Transverse colon (tissue), 4 donors: Measurements from ENCODE around the gene RNPEP. TPM values are rescaled to one million over a fixed set of nuclear protein-coding genes. Genes with fewer than 3 reads are reported as not detected.

Source experiments
- DNase-seq: peaks from one replicate; pipeline ENCODE4 v3.0.0-alpha.2; 2019
- H3K27ac ChIP-seq, 4 donors: fragments of 200-600 bp; sonication (generic); 2 replicates each; pipeline ENCODE4 v1.5.1; 2016 to 2018; ENCODE audit warnings: inconsistent platforms in 4 of 4
- H3K27me3 ChIP-seq: fragments of 200-600 bp; sonication (generic); 2 replicates; pipeline ENCODE4 v1.5.1; 2017; ENCODE audit warnings: inconsistent platforms
- H3K36me3 ChIP-seq, 4 donors: fragments of 200-600 bp; sonication (generic); 2 replicates each; pipeline ENCODE4 v1.5.1; 2017 to 2019; ENCODE audit warnings: inconsistent platforms in 4 of 4
- H3K4me1 ChIP-seq, 4 donors: fragments of 200-600 bp; sonication (generic); 2 replicates each; pipeline ENCODE4 v1.5.1; 2017 to 2020; ENCODE audit warnings: inconsistent platforms in 4 of 4
- H3K4me3 ChIP-seq, 4 donors: fragments of 200-600 bp; sonication (generic); 1 replicate in 1 of 4; 2 replicates in 3 of 4; pipeline versions ENCODE4 v1.5.1 to v1.6.1; 2017 to 2019; ENCODE audit warnings: inconsistent platforms in 4 of 4
- H3K9me3 ChIP-seq, 2 donors: fragments of 200-600 bp; sonication (generic); 2 replicates each; pipeline ENCODE4 v1.5.1; 2017 to 2019; ENCODE audit warnings: inconsistent platforms in 2 of 2
- CTCF ChIP-seq, 5 experiments: fragments of 200-600 bp in 3 of 5; fragments of 450-650 bp in 2 of 5; sonication (generic) in 3 of 5; IDR thresholded peaks; 1 replicate in 2 of 5; 2 replicates in 3 of 5; pipeline ENCODE4 v1.5.1; 2016 to 2017; ENCODE audit warnings: antibody characterized with exemption in 5 of 5, inconsistent platforms in 3 of 5, mild to moderate bottlenecking in 2 of 5, moderate library complexity in 1 of 5
- EP300 ChIP-seq: sonication (generic); formaldehyde crosslinking; IDR thresholded peaks from one replicate; pipeline ENCODE4 v1.6.1; 2017; ENCODE audit warnings: antibody characterized with exemption, low read depth
- POLR2A ChIP-seq: fragments of 450-650 bp; IDR thresholded peaks from one replicate; pipeline ENCODE4 v1.6.1; 2016; ENCODE audit warnings: antibody characterized with exemption, mild to moderate bottlenecking, moderate library complexity
- POLR2AphosphoS5 ChIP-seq, 3 donors: sonication (generic); formaldehyde crosslinking; IDR thresholded peaks; one replicate each; pipeline ENCODE4 v1.6.1; 2016; ENCODE audit warnings: antibody characterized with exemption in 3 of 3
- WGBS, 2 donors: methylation state at CpG; one replicate each; pipeline ENCODE4 v1.1.5; 2018; ENCODE audit warnings: low coverage in 1 of 2; 5-methylcytosine and 5-hydroxymethylcytosine counted together
- in situ Hi-C, 4 donors: fragments of 200-750 bp; cut with MboI; loops; one replicate each; pipeline versions ENCODE4 v1.15.0 to v1.15.1; 2017; ENCODE audit warnings: low sequenced_read_pairs in 3 of 4, low pct_ligation_motif_present in 1 of 4, low pct_unique_long_range_greater_than_20kb in 1 of 4
- intact Hi-C: fragments of 100-400 bp; cut with DNase I; formaldehyde crosslinking; loops from one replicate; pipeline ENCODE4 v1.15.1; 2023; ENCODE audit warnings: low total_unique reads
- total RNA-seq, 4 donors: library from RNA; depleted of rRNA; stranded (reverse); fragments of >200 nt; gene quantifications; one replicate each; pipeline ENCODE4 v1.1.0, GENCODE V29; 2016

RNPEP gene
- total RNA-seq, 4 donors from 2014 or later = 118 to 285 (median 184) TPM

DNA sequence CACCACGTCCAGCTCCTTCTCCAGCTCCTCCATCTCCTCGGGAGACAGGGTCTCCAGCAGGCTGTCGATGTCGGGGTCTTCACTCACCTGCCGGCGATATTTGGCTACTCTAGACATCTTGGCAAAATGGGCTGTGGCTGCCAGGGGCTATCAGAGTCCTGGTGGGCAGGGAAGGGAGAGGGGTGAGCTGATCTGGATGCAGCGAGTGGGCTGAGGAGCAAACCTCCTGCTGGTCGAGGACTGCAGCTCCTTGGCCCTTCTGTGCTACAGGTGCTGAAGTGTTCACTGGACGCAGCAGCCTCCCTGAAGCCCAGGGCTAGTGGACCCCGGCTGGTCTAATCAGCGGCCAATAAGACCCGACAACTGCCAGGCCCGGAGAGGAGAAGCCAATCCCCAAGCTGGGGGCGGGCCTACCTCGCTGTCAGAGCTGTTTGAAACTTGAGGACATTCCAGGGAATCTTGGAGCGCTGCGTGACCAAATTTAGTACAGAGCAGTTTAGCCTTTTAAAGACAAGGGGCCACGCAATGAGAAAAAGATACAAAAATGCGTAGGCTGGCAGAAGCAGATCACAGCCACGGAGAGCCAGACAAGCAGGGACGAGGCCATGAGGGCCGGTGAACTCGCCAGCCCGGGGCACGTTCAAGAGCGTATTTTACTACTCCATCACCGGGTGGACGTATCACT lies 36.1 kb upstream of the RNPEP start, which contains the start of gene LMOD1:
Gene LMOD1, minus strand, starts transcription at position 325 of the 685 bp plus-strand sequence. Its CDS starts 208 bp downstream, at position 117.
- H3K4me3 ChIP-seq = peak within 1 kb of the TSS; percentile 40 to 57 (median 50)
- in situ Hi-C loops (no loop called here), intact Hi-C loops (loop anchor here (2.0 kb wide), 1 partner anchor 50 kb away; no protein-coding TSS in a partner anchor)
- 2 to 8% methylated on average over 9 to 27 of the region's 28 CpGs for WGBS, 2 donors
- no peaks in the 10 kb centered on the region for H3K9me3 ChIP-seq
- DNase-seq = peak; percentile 82
- peaks cover 32% of the 10 kb centered on the region for H3K27me3 ChIP-seq
- peaks cover 0 to 10% (median 7%) of the 10 kb centered on the region in 4 donors for H3K4me1 ChIP-seq
- TF ChIP-seq POLR2A (peak; percentile 91), CTCF (IDR thresholded peaks at IDR 0.05) (peak in 2 of 5 experiments; percentile 11 to 13), EP300 (no peak), POLR2AphosphoS5 (IDR thresholded peaks at IDR 0.05) (peak; percentile 95 to 98 (median 97))
- peak within 1 kb of the TSS; percentile 84 to 91 (median 88) for H3K27ac ChIP-seq
- no peaks in the 10 kb centered on the region for H3K36me3 ChIP-seq

- in situ Hi-C loops = no loop called here
These were observed 34.8 kb upstream of the RNPEP start for GRCh38 chr1:201947697-201948008.

DNA sequence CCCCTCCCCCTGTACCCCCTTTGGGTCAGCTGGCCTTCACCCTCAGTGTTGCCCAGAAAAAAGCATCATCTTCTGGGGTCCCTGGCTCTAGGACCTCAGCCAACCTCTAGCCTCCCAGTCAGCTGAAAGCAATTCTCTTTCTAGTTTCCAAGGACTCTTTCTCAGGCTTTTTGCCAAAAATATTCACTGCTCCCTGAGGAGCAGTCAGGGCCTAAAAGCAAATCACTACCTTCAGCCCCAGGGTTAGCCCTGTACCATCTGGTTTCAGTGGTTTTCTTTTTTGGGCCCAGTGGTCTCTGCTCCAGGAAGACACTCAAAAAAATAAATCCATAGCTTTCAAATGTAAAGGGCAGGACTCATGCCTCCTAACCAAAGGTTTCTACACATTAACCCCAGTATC lies 33.0 kb upstream of the RNPEP start:
- no peak for DNase-seq
- TF ChIP-seq POLR2A (no peak), EP300 (no peak), CTCF (IDR thresholded peaks at IDR 0.05) (no peak), POLR2AphosphoS5 (IDR thresholded peaks at IDR 0.05) (no peak)
- Histone ChIP-seq H3K27me3 (peaks cover 30% of the 10 kb centered on the region), H3K4me1 (peaks cover 2 to 12% (median 7%) of the 10 kb centered on the region in 4 donors), H3K27ac (peak overlapping the region in 3 of 4 donors; percentile 14 to 34 (median 33)), H3K4me3 (no peak overlapping the region), H3K36me3 (no peaks in the 10 kb centered on the region), H3K9me3 (no peaks in the 10 kb centered on the region)
- in situ Hi-C loops (no loop called here), intact Hi-C loops (no loop called here)

More at GRCh38 chr1:201947697-201948008, 34.8 kb upstream of the RNPEP start:
- no peak for DNase-seq
- peak overlapping the region; percentile 84 to 91 (median 88) for H3K27ac ChIP-seq
- peaks cover 0 to 10% (median 7%) of the 10 kb centered on the region in 4 donors for H3K4me1 ChIP-seq
- TF ChIP-seq EP300 (no peak), POLR2A (no peak), CTCF (IDR thresholded peaks at IDR 0.05) (no peak), POLR2AphosphoS5 (IDR thresholded peaks at IDR 0.05) (no peak)
- H3K27me3 ChIP-seq = peaks cover 32% of the 10 kb centered on the region
- H3K36me3 ChIP-seq = no peaks in the 10 kb centered on the region
- no peaks in the 10 kb centered on the region for H3K9me3 ChIP-seq
- intact Hi-C loops = loop anchor here (2.0 kb wide), 1 partner anchor 51 kb away; no protein-coding TSS in a partner anchor
- 45 to 67% methylated on average over 1 to 3 of the region's 3 CpGs for WGBS, 2 donors
- peak overlapping the region in 2 of 4 donors; percentile 40 to 57 for H3K4me3 ChIP-seq

DNA sequence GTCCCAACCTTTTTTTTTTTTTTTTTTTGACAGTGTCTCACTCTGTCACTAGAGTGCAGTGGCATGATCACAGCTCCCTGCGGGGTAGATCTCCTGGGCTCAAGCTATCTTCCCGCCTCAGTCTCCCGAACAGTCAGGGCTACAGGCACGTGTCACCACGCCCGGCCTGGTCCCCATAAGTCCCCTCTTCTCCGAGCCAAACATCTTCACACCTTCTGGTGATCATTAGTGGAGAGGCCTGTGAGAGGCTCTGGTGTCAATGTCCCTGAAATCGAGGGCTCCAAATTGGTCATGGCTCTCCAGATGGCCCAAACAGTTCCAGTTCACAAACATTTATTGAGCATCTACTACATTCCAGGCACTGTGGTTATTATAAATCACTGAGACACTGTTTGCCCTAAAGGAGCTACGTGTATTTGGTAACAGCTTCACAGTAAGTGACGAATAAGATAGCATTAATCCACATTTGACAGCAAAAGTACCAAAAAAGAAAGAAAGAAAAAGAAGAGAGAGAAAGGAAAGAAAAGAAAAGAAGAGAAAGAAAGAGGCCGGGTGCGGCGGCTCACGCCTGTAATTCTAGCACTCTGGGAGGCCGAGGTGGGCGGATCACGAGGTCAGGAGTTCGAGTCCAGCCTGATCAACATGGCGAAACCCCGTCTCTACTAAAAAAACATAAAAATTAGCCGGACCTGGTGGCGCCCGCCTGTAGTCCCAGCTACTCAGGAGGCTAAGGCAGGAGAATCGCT lies 28.0 kb upstream of the RNPEP start:
- Histone ChIP-seq H3K4me3 (peak overlapping the region; percentile 51 to 88 (median 81)), H3K4me1 (peaks cover 7 to 20% (median 12%) of the 10 kb centered on the region in 4 donors), H3K36me3 (peaks cover 0 to 14% (median 6%) of the 10 kb centered on the region in 4 donors), H3K9me3 (no peaks in the 10 kb centered on the region), H3K27ac (peak overlapping the region; percentile 87 to 92 (median 89)), H3K27me3 (no peaks in the 10 kb centered on the region)
- no peak for DNase-seq
- TF ChIP-seq POLR2AphosphoS5 (IDR thresholded peaks at IDR 0.05) (no peak), CTCF (IDR thresholded peaks at IDR 0.05) (no peak), POLR2A (no peak), EP300 (no peak)
- intact Hi-C loops = no loop called here
- WGBS, 2 donors = 39 to 47% methylated on average over 16 to 24 of the region's 24 CpGs
- in situ Hi-C loops = no loop called here
